Upper lobe of left lung (tissue), 6 donors: ENCODE measurements around the gene CTPS1. TPM values are rescaled to one million over a fixed set of nuclear protein-coding genes. Genes with fewer than 3 reads are reported as not detected.

Experiments
- ATAC-seq, 2 donors: fragments of 200-7000 bp; cut with Tn5 transposase; one replicate each; pipeline ENCODE4 v1.9.1; 2022; ENCODE audit warnings: mild to moderate bottlenecking in 2 of 2, moderate library complexity in 2 of 2; ENCODE audit not compliant: low FRiP score in 2 of 2
- DNase-seq, 2 donors: peaks; one replicate each; pipeline ENCODE4 v3.0.0-alpha.2; 2019 to 2020
- H3K27ac ChIP-seq, 4 donors: fragments of 200-600 bp; sonication (generic); one replicate each; pipeline ENCODE4 v1.5.1; 2016 to 2019
- H3K27me3 ChIP-seq, 4 donors: fragments of 200-600 bp; sonication (generic); one replicate each; pipeline ENCODE4 v1.5.1; 2017 to 2019
- H3K36me3 ChIP-seq, 4 donors: fragments of 200-600 bp; sonication (generic); one replicate each; pipeline ENCODE4 v1.5.1; 2016 to 2019
- H3K4me1 ChIP-seq, 4 donors: fragments of 200-600 bp; sonication (generic); one replicate each; pipeline ENCODE4 v1.5.1; 2018 to 2019
- H3K4me3 ChIP-seq, 4 donors: fragments of 200-600 bp; sonication (generic); one replicate each; pipeline ENCODE4 v1.5.1; 2017 to 2019; ENCODE audit warnings: mild to moderate bottlenecking in 2 of 4, moderate library complexity in 1 of 4
- H3K9me3 ChIP-seq, 4 donors: fragments of 200-600 bp; sonication (generic); one replicate each; pipeline ENCODE4 v1.5.1; 2018 to 2019
- CTCF ChIP-seq, 6 experiments: fragments of 450-650 bp in 4 of 6; fragments of 200-600 bp in 2 of 6; sonication (generic) in 2 of 6; IDR thresholded peaks; one replicate each; pipeline ENCODE4 v1.5.1; 2016 to 2019; ENCODE audit warnings: antibody characterized with exemption in 6 of 6
- EP300 ChIP-seq, 4 donors: sonication (generic); formaldehyde crosslinking; IDR thresholded peaks; one replicate each; pipeline ENCODE4 v1.5.1; 2017; ENCODE audit warnings: antibody characterized with exemption in 4 of 4, control low read depth in 2 of 4
- POLR2A ChIP-seq, 4 donors: fragments of 450-650 bp; IDR thresholded peaks; one replicate each; pipeline ENCODE4 v1.5.1; 2016 to 2017; ENCODE audit warnings: antibody characterized with exemption in 4 of 4, mild to moderate bottlenecking in 2 of 4
- POLR2AphosphoS5 ChIP-seq, 2 donors: sonication (generic); formaldehyde crosslinking; IDR thresholded peaks; one replicate each; pipeline ENCODE4 v1.5.1; 2017; ENCODE audit warnings: antibody characterized with exemption in 2 of 2
- WGBS, 2 donors: methylation state at CpG; one replicate each; pipeline ENCODE4 v1.1.5; 2017 to 2018; 5-methylcytosine and 5-hydroxymethylcytosine counted together
- total RNA-seq, 6 donors: library from RNA; depleted of rRNA in 4 of 6; stranded (reverse); fragments of >200 nt in 4 of 6; gene quantifications; one replicate each; pipeline versions ENCODE4 v1.1.0 to v1.2.1, GENCODE V29; 2016 to 2021
- donor health status: DM: no; HTN: no; CAD: no; lungs with moderate emphysema.
- donor health status: DM: no; HTN: yes; CAD: no; lungs with severe emphysema.

The CTPS1 gene
- total RNA-seq, 6 donors from 2014 or later: 12.7 to 32.5 (median 25.0) TPM

DNA sequence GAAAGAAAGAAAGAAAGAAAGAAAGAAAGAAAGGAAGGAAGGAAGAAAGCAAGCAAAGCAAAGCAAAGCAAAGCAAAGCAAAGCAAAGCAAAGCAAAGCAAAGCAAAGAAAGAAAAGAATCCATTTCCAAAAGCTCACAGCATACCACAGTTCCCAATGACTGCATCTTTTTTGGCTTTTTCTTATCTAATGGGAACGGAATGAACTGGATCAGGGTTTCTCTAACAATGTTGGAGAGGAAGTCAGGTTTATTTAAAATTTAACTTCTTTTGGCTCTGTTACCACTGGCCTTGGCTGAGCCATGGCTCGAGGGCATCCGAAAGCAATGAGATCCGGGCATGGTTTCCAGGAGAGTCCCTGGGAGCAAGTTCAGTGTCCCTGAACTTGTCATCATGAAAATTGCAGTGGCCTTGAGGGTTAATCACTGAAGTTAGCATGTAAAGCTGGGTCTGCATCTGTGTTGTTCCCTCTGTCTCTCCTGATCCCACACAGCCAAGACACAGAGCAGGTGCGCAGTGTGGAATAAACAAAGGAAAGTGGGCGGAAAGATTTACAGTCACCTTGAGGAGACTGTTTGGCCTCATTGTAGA, 34.6 kb upstream of the CTPS1 start:
- peak; percentile 41 to 80 for ATAC-seq
- Histone ChIP-seq H3K4me3 (no peak overlapping the region), H3K27ac (peak overlapping the region; percentile 50 to 75 (median 62)), H3K4me1 (peaks cover 0 to 23% (median 14%) of the 10 kb centered on the region in 4 donors), H3K27me3 (no peaks in the 10 kb centered on the region), H3K9me3 (no peaks in the 10 kb centered on the region), H3K36me3 (no peaks in the 10 kb centered on the region)
- TF ChIP-seq EP300 (IDR thresholded peaks at IDR 0.05): no peak
- no peak for TF ChIP-seq POLR2A (IDR thresholded peaks at IDR 0.05)
- TF ChIP-seq POLR2AphosphoS5 (IDR thresholded peaks at IDR 0.05): no peak
- no peak for TF ChIP-seq CTCF (IDR thresholded peaks at IDR 0.05)
- WGBS, 2 donors: 49 to 56% methylated on average over 6 of the region's 6 CpGs
- DNase-seq: no peak

DNA sequence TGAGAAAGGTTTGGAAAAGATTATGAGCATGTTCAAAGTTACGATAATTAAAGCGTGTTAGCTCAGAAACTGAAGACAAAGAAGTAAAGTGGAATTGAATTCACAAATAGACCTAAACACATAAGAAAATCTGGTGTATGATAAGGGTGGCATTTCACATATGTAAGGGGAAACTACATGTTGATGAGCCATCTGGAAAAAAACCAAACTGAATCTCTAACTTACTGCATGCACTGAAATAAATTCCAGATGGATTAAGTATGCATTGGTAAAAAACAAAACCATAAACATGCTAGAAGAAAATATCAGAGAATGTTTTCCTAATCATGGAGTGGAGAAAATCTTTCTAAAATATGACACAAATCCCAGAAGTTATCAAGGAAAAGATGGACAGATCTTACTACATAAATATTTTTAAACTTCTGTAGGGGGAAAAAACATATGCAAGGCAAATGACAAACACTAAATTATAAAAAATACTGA, 34.0 kb upstream of the CTPS1 start:
- ATAC-seq (no peak), DNase-seq (no peak)
- peaks cover 0 to 23% (median 14%) of the 10 kb centered on the region in 4 donors for H3K4me1 ChIP-seq
- H3K27me3 ChIP-seq: no peaks in the 10 kb centered on the region
- H3K9me3 ChIP-seq: no peaks in the 10 kb centered on the region
- WGBS, 2 donors: 92 to 94% methylated on average over 2 of the region's 2 CpGs
- H3K4me3 ChIP-seq: no peak overlapping the region
- H3K36me3 ChIP-seq: no peaks in the 10 kb centered on the region
- TF ChIP-seq POLR2A (IDR thresholded peaks at IDR 0.05) (no peak), CTCF (IDR thresholded peaks at IDR 0.05) (no peak), POLR2AphosphoS5 (IDR thresholded peaks at IDR 0.05) (no peak)
- H3K27ac ChIP-seq: peak overlapping the region; percentile 50 to 75 (median 62)

DNA sequence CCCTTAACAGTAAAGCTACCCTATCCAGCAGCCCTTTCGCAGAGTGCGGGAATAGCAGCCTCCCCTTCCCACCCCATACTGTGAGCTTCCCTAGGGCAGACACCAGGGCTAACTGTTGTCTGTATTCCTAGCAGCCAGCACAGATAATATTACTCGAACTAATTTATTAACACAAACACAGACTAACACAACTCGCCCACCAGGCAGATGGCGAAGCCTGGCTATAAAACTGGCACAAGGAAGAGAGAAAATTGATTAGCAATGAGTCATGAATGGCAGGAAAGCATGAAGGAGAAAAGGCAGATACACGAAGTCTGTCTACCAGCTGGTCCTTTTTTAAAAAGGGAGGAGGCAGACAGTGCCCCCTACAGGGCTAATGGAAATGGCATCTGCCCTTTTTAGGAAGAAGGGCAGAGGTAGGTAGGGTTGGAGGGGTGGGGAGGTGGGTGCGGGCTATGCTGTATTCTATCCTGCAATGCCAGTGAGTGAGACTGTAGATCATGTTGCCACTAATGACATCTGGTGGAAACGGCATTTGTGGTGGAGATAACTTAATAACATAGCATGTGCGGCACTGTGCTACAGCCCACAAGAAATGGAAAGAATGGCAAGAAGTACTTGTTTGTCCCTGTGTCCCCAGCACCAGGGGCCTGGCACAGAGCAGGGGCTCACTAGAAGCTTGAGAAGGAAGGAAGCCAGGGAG, 30.6 kb upstream of the CTPS1 start:
- WGBS, 2 donors: 45 to 48% methylated on average over 7 to 9 of the region's 9 CpGs
- ATAC-seq (peak; percentile 53 to 70), DNase-seq (peak in 1 of 2 donors; percentile 56)

GRCh38 chr1:40949563-40949962, 29.9 kb upstream of the CTPS1 start:
- TF ChIP-seq CTCF (IDR thresholded peaks at IDR 0.05) (no peak), POLR2AphosphoS5 (IDR thresholded peaks at IDR 0.05) (no peak), EP300 (IDR thresholded peaks at IDR 0.05) (no peak), POLR2A (IDR thresholded peaks at IDR 0.05) (no peak)
- Histone ChIP-seq H3K9me3 (no peaks in the 10 kb centered on the region), H3K4me1 (peaks cover 4 to 17% (median 17%) of the 10 kb centered on the region in 4 donors), H3K4me3 (no peak overlapping the region), H3K27me3 (no peaks in the 10 kb centered on the region), H3K27ac (no peak overlapping the region), H3K36me3 (no peaks in the 10 kb centered on the region)
- ATAC-seq (no peak), DNase-seq (no peak)
- 91 to 97% methylated on average over 6 of the region's 6 CpGs for WGBS, 2 donors

More for the DNA sequence above, 30.6 kb upstream of the CTPS1 start:
- H3K36me3 ChIP-seq: no peaks in the 10 kb centered on the region
- H3K9me3 ChIP-seq: no peaks in the 10 kb centered on the region
- peaks cover 4 to 24% (median 20%) of the 10 kb centered on the region in 4 donors for H3K4me1 ChIP-seq
- no peak overlapping the region for H3K27ac ChIP-seq
- no peak overlapping the region for H3K4me3 ChIP-seq
- no peaks in the 10 kb centered on the region for H3K27me3 ChIP-seq
- TF ChIP-seq POLR2A (IDR thresholded peaks at IDR 0.05) (no peak), CTCF (IDR thresholded peaks at IDR 0.05) (peak in 5 of 6 experiments; percentile 52 to 74 (median 68)), POLR2AphosphoS5 (IDR thresholded peaks at IDR 0.05) (no peak), EP300 (IDR thresholded peaks at IDR 0.05) (peak in 1 of 4 donors; percentile 10)
